H9 (cell line): ENCODE results near the gene DCUN1D5. TPM values are rescaled to one million over a fixed set of nuclear protein-coding genes. Genes with fewer than 3 reads are reported as not detected.
A peak's percentile ranks its signal among the peaks of the same experiment; 100 is the strongest.

Experiments
- DNase-seq: peaks from one replicate; pipeline ENCODE4 v3.0.0-alpha.2; 2017
- H2AFZ ChIP-seq: one replicate; pipeline ENCODE4 v1.6.1; 2013; ENCODE audit warnings: mild to moderate bottlenecking, low read length, control low read depth, moderate library complexity
- H2AK5ac ChIP-seq: 2 replicates; pipeline ENCODE4 v1.6.1; 2013; ENCODE audit warnings: low read length, control low read depth, mixed read lengths; ENCODE audit not compliant: insufficient read length
- H2BK120ac ChIP-seq: one replicate; pipeline ENCODE4 v1.6.1; 2013; ENCODE audit warnings: low read depth, mild to moderate bottlenecking, low read length, control low read depth, inconsistent platforms; ENCODE audit not compliant: poor library complexity, severe bottlenecking
- H2BK12ac ChIP-seq: 2 replicates; pipeline ENCODE4 v1.6.1; 2013; ENCODE audit warnings: low read length, control low read depth, mixed read lengths, low read depth; ENCODE audit not compliant: insufficient read length
- H2BK15ac ChIP-seq: 2 replicates; pipeline ENCODE4 v1.6.1; 2013; ENCODE audit warnings: low read depth, low read length, control low read depth
- H2BK20ac ChIP-seq: one replicate; pipeline ENCODE4 v1.6.1; 2013; ENCODE audit warnings: low read depth, mild to moderate bottlenecking, low read length, control low read depth, inconsistent platforms; ENCODE audit not compliant: poor library complexity, severe bottlenecking
- H2BK5ac ChIP-seq: 2 replicates; pipeline ENCODE4 v1.6.1; 2013; ENCODE audit warnings: low read length, control low read depth, mixed read lengths; ENCODE audit not compliant: insufficient read length
- H3K14ac ChIP-seq: 2 replicates; pipeline ENCODE4 v1.6.1; 2013; ENCODE audit warnings: low read length, control low read depth; ENCODE audit not compliant: insufficient read depth
- H3K18ac ChIP-seq: 2 replicates; pipeline ENCODE4 v1.6.1; 2013; ENCODE audit warnings: low read depth, mild to moderate bottlenecking, mixed read lengths, low read length, control low read depth; ENCODE audit not compliant: insufficient read length
- H3K23ac ChIP-seq: 2 replicates; pipeline ENCODE4 v1.6.1; 2013; ENCODE audit warnings: low read length, control low read depth, mixed read lengths, low read depth; ENCODE audit not compliant: insufficient read length
- H3K23me2 ChIP-seq: 2 replicates; pipeline ENCODE4 v1.6.1; 2013; ENCODE audit warnings: low read depth, mild to moderate bottlenecking, mixed read lengths, low read length, control low read depth; ENCODE audit not compliant: insufficient read length, poor library complexity, severe bottlenecking
- H3K27ac ChIP-seq: 2 replicates; pipeline ENCODE4 v1.5.1; 2013; ENCODE audit warnings: low read length, control low read depth, mixed read lengths, low read depth; ENCODE audit not compliant: insufficient read length
- H3K27me3 ChIP-seq: 2 replicates; pipeline ENCODE4 v1.6.1; 2013; ENCODE audit warnings: low read length, control low read depth, inconsistent platforms; ENCODE audit not compliant: insufficient read depth
- H3K4ac ChIP-seq: 2 replicates; pipeline ENCODE4 v1.6.1; 2013; ENCODE audit warnings: low read depth, mild to moderate bottlenecking, control low read depth, inconsistent platforms, low read length, moderate library complexity
- H3K4me1 ChIP-seq: 2 replicates; pipeline ENCODE4 v1.6.1; 2013; ENCODE audit warnings: low read length, control low read depth, inconsistent platforms; ENCODE audit not compliant: insufficient read depth
- H3K4me2 ChIP-seq: 2 replicates; pipeline ENCODE4 v1.6.1; 2013; ENCODE audit warnings: low read length, control low read depth, mixed read lengths; ENCODE audit not compliant: insufficient read length, insufficient read depth
- H3K56ac ChIP-seq: 2 replicates; pipeline ENCODE4 v1.6.1; 2013; ENCODE audit warnings: low read depth, mild to moderate bottlenecking, mixed read lengths, low read length, control low read depth; ENCODE audit not compliant: insufficient read length
- H3K79me1 ChIP-seq: 2 replicates; pipeline ENCODE4 v1.6.1; 2013; ENCODE audit warnings: low read depth, mild to moderate bottlenecking, moderate library complexity, low read length, control low read depth, inconsistent platforms; ENCODE audit not compliant: insufficient read depth, poor library complexity, severe bottlenecking
- H3K79me2 ChIP-seq: 2 replicates; pipeline ENCODE4 v1.6.1; 2013; ENCODE audit warnings: low read length, control low read depth, inconsistent platforms; ENCODE audit not compliant: insufficient read depth
- H3K9ac ChIP-seq: 2 replicates; pipeline ENCODE4 v1.6.1; 2013; ENCODE audit warnings: low read length, control low read depth, mixed read lengths; ENCODE audit not compliant: insufficient read length; ENCODE audit errors: extremely low read depth
- H3K9me3 ChIP-seq: one replicate; pipeline ENCODE4 v1.6.1; 2013; ENCODE audit warnings: low read depth, low read length, inconsistent platforms; ENCODE audit not compliant: control insufficient read depth
- H3T11ph ChIP-seq: one replicate; pipeline ENCODE4 v1.6.1; 2013; ENCODE audit warnings: mild to moderate bottlenecking, low read length, control low read depth, inconsistent platforms
- H4K20me1 ChIP-seq: one replicate; pipeline ENCODE4 v1.6.1; 2013; ENCODE audit not compliant: control insufficient read depth, insufficient read length, insufficient read depth
- H4K5ac ChIP-seq: 2 replicates; pipeline ENCODE4 v1.6.1; 2013; ENCODE audit warnings: low read depth, mild to moderate bottlenecking, mixed read lengths, low read length, control low read depth; ENCODE audit not compliant: insufficient read length
- H4K8ac ChIP-seq: replicated peaks from 2 replicates; pipeline ENCODE4 v1.6.1; 2013; ENCODE audit warnings: low read length, control low read depth, mixed read lengths, low read depth; ENCODE audit not compliant: insufficient read length
- H4K91ac ChIP-seq: 2 replicates; pipeline ENCODE4 v1.6.1; 2013; ENCODE audit warnings: low read depth, mild to moderate bottlenecking, moderate library complexity, mixed read lengths, low read length, control low read depth; ENCODE audit not compliant: insufficient read length
- H3K27ac Mint-ChIP-seq, 3 experiments: 2 replicates in 2 of 3; 3 replicates in 1 of 3; pipeline ENCODE4 v1.8.0; 2020 to 2021; ENCODE audit warnings: mixed read lengths in 3 of 3, mild to moderate bottlenecking in 1 of 3, moderate library complexity in 1 of 3
- H3K27me3 Mint-ChIP-seq: 2 replicates; pipeline ENCODE4 v1.8.0; 2021; ENCODE audit warnings: low read depth, mild to moderate bottlenecking, moderate library complexity, mixed read lengths
- H3K36me3 Mint-ChIP-seq, 3 experiments: 2 replicates in 2 of 3; 3 replicates in 1 of 3; pipeline ENCODE4 v1.8.0; 2020 to 2021; ENCODE audit warnings: low read depth in 3 of 3, mixed read lengths in 3 of 3; ENCODE audit not compliant: insufficient read depth in 1 of 3
- H3K4me1 Mint-ChIP-seq, 2 experiments: 2 replicates each; pipeline ENCODE4 v1.8.0; 2020; ENCODE audit warnings: mixed read lengths in 2 of 2
- H3K4me3 Mint-ChIP-seq, 2 experiments: 2 replicates in 1 of 2; 3 replicates in 1 of 2; pipeline ENCODE4 v1.8.0; 2020 to 2021; ENCODE audit warnings: mild to moderate bottlenecking in 2 of 2, mixed read lengths in 2 of 2, moderate library complexity in 1 of 2
- H3K9me3 Mint-ChIP-seq, 2 experiments: 2 replicates in 1 of 2; 3 replicates in 1 of 2; pipeline ENCODE4 v1.8.0; 2020; ENCODE audit warnings: mild to moderate bottlenecking in 2 of 2, mixed read lengths in 2 of 2, moderate library complexity in 1 of 2
- total RNA-seq: library from RNA; stranded (reverse); gene quantifications from 2 replicates; pipeline ENCODE4 v1.2.1, GENCODE V29; 2021
- TF ChIP-seq, protein P1 (sequence below): fragments of 200-600 bp; sonication (generic); conservative IDR thresholded peaks from 3 replicates; pipeline ENCODE4 v1.8.0; 2021; ENCODE audit warnings: antibody characterized with exemption, mild to moderate bottlenecking

Gene DCUN1D5
- total RNA-seq, 1 experiment from 2014 or later: 86.7 TPM

- Mint-ChIP-seq H3K9me3 (no peaks in the 10 kb centered on the region), H3K4me1 (peaks cover 18% of the 10 kb centered on the region in 2 experiments), H3K27me3 (no peaks in the 10 kb centered on the region), H3K4me3 (no peak overlapping the region), H3K36me3 (peaks cover 34 to 58% (median 56%) of the 10 kb centered on the region in 3 experiments; a peak in 6 of 7 replicates), H3K27ac (peak overlapping the region in 1 of 3 experiments; percentile 87; a peak in 2 of 7 replicates)
- no peak overlapping the region for H2BK12ac ChIP-seq
- H3K14ac ChIP-seq: no peak overlapping the region
- H3K79me2 ChIP-seq: peaks cover 10% of the 10 kb centered on the region; the same call in 1 of the 2 replicates
- no peaks in the 10 kb centered on the region for H3K4me1 ChIP-seq
- H3K27ac ChIP-seq: no peak overlapping the region
- no peaks in the 10 kb centered on the region for H3K23me2 ChIP-seq
- no peak overlapping the region for H4K91ac ChIP-seq
- H3K56ac ChIP-seq: no peak overlapping the region
- no peak overlapping the region for H2BK20ac ChIP-seq
- H4K20me1 ChIP-seq: no peaks in the 10 kb centered on the region
- no peak overlapping the region for H3K23ac ChIP-seq
- no peak overlapping the region for H3K4ac ChIP-seq
- no peak overlapping the region for H2BK15ac ChIP-seq
- no peak overlapping the region for H3T11ph ChIP-seq
- no peak overlapping the region for H3K9ac ChIP-seq
- H3K79me1 ChIP-seq: peaks cover 3% of the 10 kb centered on the region
- H3K27me3 ChIP-seq: no peaks in the 10 kb centered on the region
- no peak for DNase-seq
- TF ChIP-seq, protein P1, sequence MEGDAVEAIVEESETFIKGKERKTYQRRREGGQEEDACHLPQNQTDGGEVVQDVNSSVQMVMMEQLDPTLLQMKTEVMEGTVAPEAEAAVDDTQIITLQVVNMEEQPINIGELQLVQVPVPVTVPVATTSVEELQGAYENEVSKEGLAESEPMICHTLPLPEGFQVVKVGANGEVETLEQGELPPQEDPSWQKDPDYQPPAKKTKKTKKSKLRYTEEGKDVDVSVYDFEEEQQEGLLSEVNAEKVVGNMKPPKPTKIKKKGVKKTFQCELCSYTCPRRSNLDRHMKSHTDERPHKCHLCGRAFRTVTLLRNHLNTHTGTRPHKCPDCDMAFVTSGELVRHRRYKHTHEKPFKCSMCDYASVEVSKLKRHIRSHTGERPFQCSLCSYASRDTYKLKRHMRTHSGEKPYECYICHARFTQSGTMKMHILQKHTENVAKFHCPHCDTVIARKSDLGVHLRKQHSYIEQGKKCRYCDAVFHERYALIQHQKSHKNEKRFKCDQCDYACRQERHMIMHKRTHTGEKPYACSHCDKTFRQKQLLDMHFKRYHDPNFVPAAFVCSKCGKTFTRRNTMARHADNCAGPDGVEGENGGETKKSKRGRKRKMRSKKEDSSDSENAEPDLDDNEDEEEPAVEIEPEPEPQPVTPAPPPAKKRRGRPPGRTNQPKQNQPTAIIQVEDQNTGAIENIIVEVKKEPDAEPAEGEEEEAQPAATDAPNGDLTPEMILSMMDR: no peak
- H2BK5ac ChIP-seq: no peak overlapping the region
- no peak overlapping the region for H3K4me2 ChIP-seq
- H3K9me3 ChIP-seq: no peaks in the 10 kb centered on the region
- H4K8ac ChIP-seq: no peak overlapping the region
- H3K18ac ChIP-seq: no peak overlapping the region
- H2AK5ac ChIP-seq: no peak overlapping the region
- H2BK120ac ChIP-seq: no peak overlapping the region
- H2AFZ ChIP-seq: no peak overlapping the region
- H4K5ac ChIP-seq: no peak overlapping the region
Measured at GRCh38 chr11:103070142-103070541, 21.8 kb downstream of the DCUN1D5 start.
